Nephron (organoid): ENCODE data around the gene FAHD1.
"Not testable (repeated sequence)": the region's sequence is repeated elsewhere in the genome, so short reads cannot be mapped to it uniquely, and the experiment has no call there.

Experiments used
- H3K27ac Mint-ChIP-seq, 3 experiments: 2 replicates each; pipeline ENCODE4 v1.8.0; 2020; ENCODE audit warnings: mixed read lengths in 3 of 3, mild to moderate bottlenecking in 2 of 3, moderate library complexity in 1 of 3
- H3K27me3 Mint-ChIP-seq: 2 replicates; pipeline ENCODE4 v1.8.0; 2021; ENCODE audit warnings: low read depth, mild to moderate bottlenecking, moderate library complexity, mixed read lengths
- H3K36me3 Mint-ChIP-seq: 2 replicates; pipeline ENCODE4 v1.8.0; 2020; ENCODE audit warnings: low read depth, mixed read lengths
- H3K4me1 Mint-ChIP-seq: 2 replicates; pipeline ENCODE4 v1.8.0; 2020; ENCODE audit warnings: mixed read lengths
- H3K4me3 Mint-ChIP-seq, 3 experiments: 2 replicates each; pipeline ENCODE4 v1.8.0; 2020; ENCODE audit warnings: mild to moderate bottlenecking in 3 of 3, mixed read lengths in 3 of 3, moderate library complexity in 2 of 3
- H3K9me3 Mint-ChIP-seq: 2 replicates; pipeline ENCODE4 v1.8.0; 2020; ENCODE audit warnings: mixed read lengths
- CTCF ChIP-seq, 3 experiments: fragments of 200-600 bp; sonication (generic); IDR thresholded peaks; one replicate each; pipeline ENCODE4 v1.5.0; 2021; ENCODE audit warnings: antibody characterized with exemption in 3 of 3; ENCODE audit not compliant: unreplicated experiment in 3 of 3

FAHD1 gene

GRCh38 chr16:1863681-1864460 lies 36.9 kb downstream of the FAHD1 start:
- peak; percentile 61 to 86 (median 64) for TF ChIP-seq CTCF (IDR thresholded peaks at IDR 0.05; ENCODE audit: unreplicated experiment in 3 of 3)
- no peak overlapping the region for H3K4me3 Mint-ChIP-seq
- H3K27ac Mint-ChIP-seq: no peak overlapping the region
- no peaks in the 10 kb centered on the region for H3K36me3 Mint-ChIP-seq
- no peaks in the 10 kb centered on the region for H3K9me3 Mint-ChIP-seq
- peaks cover 56% of the 10 kb centered on the region for H3K27me3 Mint-ChIP-seq
- H3K4me1 Mint-ChIP-seq: no peaks in the 10 kb centered on the region

- H3K4me3 Mint-ChIP-seq: no peak overlapping the region
- no peaks in the 10 kb centered on the region for H3K36me3 Mint-ChIP-seq
- peaks cover 48% of the 10 kb centered on the region for H3K27me3 Mint-ChIP-seq
- no peaks in the 10 kb centered on the region for H3K4me1 Mint-ChIP-seq
- H3K9me3 Mint-ChIP-seq: no peaks in the 10 kb centered on the region
- TF ChIP-seq CTCF (IDR thresholded peaks at IDR 0.05; ENCODE audit: unreplicated experiment in 3 of 3): no peak
- no peak overlapping the region for H3K27ac Mint-ChIP-seq
Measured at GRCh38 chr16:1865902-1866690, 39.1 kb downstream of the FAHD1 start.

GRCh38 chr16:1870365-1871082 lies 43.5 kb downstream of the FAHD1 start:
- Mint-ChIP-seq H3K4me1 (no peaks in the 10 kb centered on the region), H3K36me3 (no peaks in the 10 kb centered on the region), H3K27ac (no peak overlapping the region), H3K9me3 (peaks cover 2% of the 10 kb centered on the region), H3K4me3 (no peak overlapping the region), H3K27me3 (peaks cover 50% of the 10 kb centered on the region)
- TF ChIP-seq CTCF (IDR thresholded peaks at IDR 0.05; ENCODE audit: unreplicated experiment in 3 of 3): no peak

GRCh38 chr16:1871974-1872635 lies 45.1 kb downstream of the FAHD1 start, which contains the start of gene MEIOB:
TSS of gene MEIOB (minus strand) at chr16:1872164. CDS start at chr16:1868175, 3,989 bp downstream.
- Mint-ChIP-seq H3K27me3 (peaks cover 45% of the 10 kb centered on the region), H3K36me3 (no peaks in the 10 kb centered on the region), H3K4me3 (peak within 1 kb of the TSS; percentile 71 to 81 (median 78)), H3K4me1 (no peaks in the 10 kb centered on the region), H3K9me3 (peaks cover 2% of the 10 kb centered on the region), H3K27ac (no peak within 1 kb of the TSS)
- no peak for TF ChIP-seq CTCF (IDR thresholded peaks at IDR 0.05; ENCODE audit: unreplicated experiment in 3 of 3)

- TF ChIP-seq CTCF (IDR thresholded peaks at IDR 0.05; ENCODE audit: unreplicated experiment in 3 of 3): no peak
Measured at GRCh38 chr16:1874854-1875253, 47.8 kb downstream of the FAHD1 start.

GRCh38 chr16:1876066-1876465 lies 49.1 kb downstream of the FAHD1 start:
- H3K27ac Mint-ChIP-seq, H3K36me3 Mint-ChIP-seq, H3K4me1 Mint-ChIP-seq, H3K9me3 Mint-ChIP-seq, H3K4me3 Mint-ChIP-seq: not testable (repeated sequence)
- peaks cover 51% of the 10 kb centered on the region for H3K27me3 Mint-ChIP-seq

More at GRCh38 chr16:1874854-1875253, 47.8 kb downstream of the FAHD1 start:
- peak overlapping the region in 1 of 3 experiments; percentile 91 for H3K27ac Mint-ChIP-seq
- H3K27me3 Mint-ChIP-seq: peaks cover 61% of the 10 kb centered on the region
- H3K36me3 Mint-ChIP-seq: no peaks in the 10 kb centered on the region
- no peaks in the 10 kb centered on the region for H3K4me1 Mint-ChIP-seq
- peaks cover 2% of the 10 kb centered on the region for H3K9me3 Mint-ChIP-seq
- peak overlapping the region in 2 of 3 experiments; percentile 16 to 43 for H3K4me3 Mint-ChIP-seq
